H1 (cell line): ENCODE results near the gene ZNF837. TPM values are rescaled to one million over a fixed set of nuclear protein-coding genes. Genes with fewer than 3 reads are reported as not detected.
"Not testable (repeated sequence)": the region's sequence is repeated elsewhere in the genome, so short reads cannot be mapped to it uniquely, and the experiment has no call there.

Source experiments
- CTCF ChIA-PET: fragments of 300-600 bp; sonication (Branson Sonifier 250); formaldehyde crosslinking; loops from one replicate; lab custom pipeline; 2021; ENCODE audit not compliant: partially characterized antibody; lab: Charles Lee
- POLR2A ChIA-PET: fragments of 300-600 bp; sonication (Branson Sonifier 250); formaldehyde crosslinking; loops from one replicate; lab custom pipeline; 2021; ENCODE audit warnings: inconsistent platforms; ENCODE audit not compliant: partially characterized antibody; lab: Charles Lee
- DNase-seq, 2 experiments: peaks; one replicate each; pipeline versions ENCODE4 v3.0.0 to v3.0.0-alpha.2; 2010 to 2022; ENCODE audit warnings: low spot score in 2 of 2, low read depth in 1 of 2, mixed read lengths in 1 of 2
- FAIRE-seq: peaks from 2 replicates; lab custom pipeline; 2011; peaks lifted over from hg19 to GRCh38; lab: Jason Lieb, UNC
- H2AFZ ChIP-seq: 2 replicates; pipeline ENCODE4 v1.8.1; 2012; ENCODE audit warnings: low read length, inconsistent platforms
- H2AK5ac ChIP-seq: 2 replicates; pipeline ENCODE4 v1.6.1; 2013; ENCODE audit warnings: low read depth, low read length
- H2BK120ac ChIP-seq: replicated peaks from 2 replicates; pipeline ENCODE3; 2013; ENCODE audit warnings: low read depth, low read length, inconsistent platforms
- H2BK12ac ChIP-seq: 2 replicates; pipeline ENCODE4 v1.6.1; 2013; ENCODE audit warnings: low read depth, low read length
- H2BK15ac ChIP-seq: 2 replicates; pipeline ENCODE4 v1.6.1; 2013; ENCODE audit warnings: low read length
- H2BK20ac ChIP-seq: 2 replicates; pipeline ENCODE4 v1.6.1; 2013; ENCODE audit warnings: low read length
- H2BK5ac ChIP-seq: 2 replicates; pipeline ENCODE4 v1.6.1; 2013; ENCODE audit warnings: low read depth, low read length
- H3K14ac ChIP-seq: 2 replicates; pipeline ENCODE4 v1.6.1; 2013; ENCODE audit warnings: inconsistent platforms; ENCODE audit not compliant: insufficient read length
- H3K18ac ChIP-seq: 2 replicates; pipeline ENCODE4 v1.6.1; 2013; ENCODE audit warnings: low read length; ENCODE audit errors: extremely low read depth
- H3K23ac ChIP-seq: 2 replicates; pipeline ENCODE4 v1.6.1; 2013; ENCODE audit warnings: inconsistent platforms; ENCODE audit not compliant: insufficient read length
- H3K23me2 ChIP-seq: 2 replicates; pipeline ENCODE4 v1.6.1; 2013; ENCODE audit warnings: low read depth, low read length
- H3K27ac ChIP-seq: 2 replicates; pipeline ENCODE4 v1.6.1; 2011; ENCODE audit warnings: low read depth, low read length, inconsistent platforms
- H3K27me3 ChIP-seq, 4 experiments: replicated peaks in 1 of 4; 1 replicate in 1 of 4; 2 replicates in 3 of 4; pipeline versions ENCODE4 v1.6.1 to v1.8.1; 2011 to 2013; ENCODE audit warnings: low read length in 3 of 4, mild to moderate bottlenecking in 3 of 4, inconsistent platforms in 2 of 4, mixed read lengths in 2 of 4, moderate library complexity in 1 of 4; ENCODE audit not compliant: control insufficient read depth in 3 of 4, insufficient read depth in 3 of 4; ENCODE audit errors: extremely low read depth in 1 of 4
- H3K36me3 ChIP-seq, 4 experiments: 2 replicates each; pipeline versions ENCODE4 v1.6.1 to v1.8.1; 2011 to 2013; ENCODE audit warnings: mild to moderate bottlenecking in 4 of 4, low read length in 3 of 4, moderate library complexity in 2 of 4, control low read depth in 1 of 4, inconsistent platforms in 1 of 4; ENCODE audit not compliant: insufficient read depth in 4 of 4, control insufficient read depth in 2 of 4
- H3K4ac ChIP-seq: replicated peaks from 2 replicates; pipeline ENCODE3; 2013; ENCODE audit warnings: low read length, low read depth, mixed read lengths, inconsistent platforms; ENCODE audit not compliant: insufficient read length
- H3K4me1 ChIP-seq, 4 experiments: replicated peaks in 1 of 4; 1 replicate in 1 of 4; 2 replicates in 3 of 4; pipeline versions ENCODE4 v1.6.1 to v1.8.1; 2011 to 2013; ENCODE audit warnings: low read length in 3 of 4, inconsistent platforms in 2 of 4, mixed read lengths in 1 of 4; ENCODE audit not compliant: insufficient read depth in 4 of 4, control insufficient read depth in 3 of 4
- H3K4me2 ChIP-seq, 2 experiments: 2 replicates each; pipeline versions ENCODE4 v1.6.1 to v1.8.1; 2011 to 2013; ENCODE audit warnings: low read depth in 2 of 2, low read length in 2 of 2, control low read depth in 1 of 2, inconsistent platforms in 1 of 2, mild to moderate bottlenecking in 1 of 2; ENCODE audit not compliant: insufficient read depth in 1 of 2
- H3K4me3 ChIP-seq, 4 experiments: fragments of 200-600, 300-600 bp in 1 of 4; sonication (generic), shearing (Covaris generic), sonication (Bioruptor Twin) in 1 of 4; 2 replicates each; pipeline versions ENCODE4 v1.5.1 to v1.8.1; 2011 to 2016; ENCODE audit warnings: low read length in 4 of 4, low read depth in 3 of 4, control low read depth in 2 of 4, inconsistent platforms in 2 of 4, mild to moderate bottlenecking in 2 of 4, mixed read lengths in 1 of 4, moderate library complexity in 1 of 4; ENCODE audit not compliant: insufficient read depth in 2 of 4; ENCODE audit errors: extremely low read depth in 1 of 4
- H3K56ac ChIP-seq: replicated peaks from 2 replicates; pipeline ENCODE3; 2013; ENCODE audit warnings: low read depth, mild to moderate bottlenecking, mixed read lengths, low read length, inconsistent platforms; ENCODE audit not compliant: insufficient read length
- H3K79me1 ChIP-seq: 2 replicates; pipeline ENCODE4 v1.6.1; 2013; ENCODE audit warnings: low read depth, low read length, control low read depth
- H3K79me2 ChIP-seq, 2 experiments: 2 replicates each; pipeline versions ENCODE4 v1.6.1 to v1.8.1; 2012 to 2013; ENCODE audit warnings: low read length in 2 of 2, mild to moderate bottlenecking in 2 of 2, inconsistent platforms in 1 of 2; ENCODE audit not compliant: insufficient read depth in 2 of 2, control insufficient read depth in 1 of 2
- H3K9ac ChIP-seq, 4 experiments: replicated peaks in 1 of 4; 1 replicate in 1 of 4; 2 replicates in 3 of 4; pipeline versions ENCODE4 v1.6.1 to v1.8.1; 2011 to 2013; ENCODE audit warnings: low read depth in 3 of 4, low read length in 3 of 4, control low read depth in 2 of 4, mild to moderate bottlenecking in 2 of 4, moderate library complexity in 2 of 4, inconsistent platforms in 1 of 4; ENCODE audit errors: extremely low read depth in 1 of 4
- H3K9me3 ChIP-seq, 2 experiments: 2 replicates each; pipeline versions ENCODE4 v1.6.1 to v1.8.1; 2012 to 2013; ENCODE audit warnings: mild to moderate bottlenecking in 2 of 2, moderate library complexity in 2 of 2, control low read depth in 1 of 2, inconsistent platforms in 1 of 2, low read depth in 1 of 2, low read length in 1 of 2, mixed read lengths in 1 of 2; ENCODE audit not compliant: insufficient read depth in 2 of 2
- H4K20me1 ChIP-seq, 2 experiments: replicated peaks in 1 of 2; 2 replicates each; pipeline versions ENCODE3 to v1.8.1; 2011 to 2013; ENCODE audit warnings: inconsistent platforms in 2 of 2, low read length in 2 of 2, mild to moderate bottlenecking in 1 of 2; ENCODE audit not compliant: insufficient read depth in 2 of 2, control insufficient read depth in 1 of 2
- H4K5ac ChIP-seq: 2 replicates; pipeline ENCODE4 v1.6.1; 2013; ENCODE audit warnings: low read length, low read depth, mixed read lengths, inconsistent platforms; ENCODE audit not compliant: insufficient read length
- H4K8ac ChIP-seq: 2 replicates; pipeline ENCODE4 v1.8.0; 2013; ENCODE audit warnings: mild to moderate bottlenecking, moderate library complexity, low read length, inconsistent platforms; ENCODE audit not compliant: insufficient read depth; ENCODE audit errors: extremely low read depth
- H4K91ac ChIP-seq: replicated peaks from 2 replicates; pipeline ENCODE3; 2013; ENCODE audit warnings: low read length, mixed read lengths, inconsistent platforms; ENCODE audit not compliant: insufficient read length
- WGBS, 2 experiments: shearing (Covaris generic) in 1 of 2; methylation state at CpG; one replicate each; pipeline versions ENCODE4 v1.1.6 to v1.1.7; 2013 to 2015; ENCODE audit warnings: low lambda C conversion rate in 2 of 2, mixed read lengths in 2 of 2, inconsistent platforms in 1 of 2, low coverage in 1 of 2, missing lambda C conversion rate in 1 of 2; ENCODE audit not compliant: insufficient replicate concordance in 2 of 2, insufficient coverage in 1 of 2, insufficient read length in 1 of 2; ENCODE audit errors: extremely low coverage in 1 of 2, missing lambda C conversion rate in 1 of 2; 5-methylcytosine and 5-hydroxymethylcytosine counted together
- polyA plus RNA-seq, 7 experiments: library from polyadenylated mRNA; depleted of rRNA in 3 of 7; stranded (reverse) in 5 of 7; unstranded in 2 of 7; fragments of >200 nt in 5 of 7; fragments of 200-250 nt in 2 of 7; gene quantifications; 1 replicate in 5 of 7; 2 replicates in 1 of 7; 4 replicates in 1 of 7; pipeline versions ENCODE4 v1.2.1 to v1.2.3, GENCODE V29; 2011 to 2013; ENCODE audit warnings: missing spikeins in 2 of 7, mixed read lengths in 2 of 7
- total RNA-seq: library from RNA; stranded (reverse); fragmentation: NEBNext Ultra II Directional; extraction: Animal tissue kit (Norgen Biotek cat#: 25700); gene quantifications from 2 replicates; pipeline ENCODE4 v1.2.1, GENCODE V29; 2021

ZNF837 gene
- total and polyA plus RNA-seq, 2 of the 8 experiments (the other 6 are each of a cell fraction or from before 2014, with no cell fraction given) = 1.9 to 3.3 TPM

DNA sequence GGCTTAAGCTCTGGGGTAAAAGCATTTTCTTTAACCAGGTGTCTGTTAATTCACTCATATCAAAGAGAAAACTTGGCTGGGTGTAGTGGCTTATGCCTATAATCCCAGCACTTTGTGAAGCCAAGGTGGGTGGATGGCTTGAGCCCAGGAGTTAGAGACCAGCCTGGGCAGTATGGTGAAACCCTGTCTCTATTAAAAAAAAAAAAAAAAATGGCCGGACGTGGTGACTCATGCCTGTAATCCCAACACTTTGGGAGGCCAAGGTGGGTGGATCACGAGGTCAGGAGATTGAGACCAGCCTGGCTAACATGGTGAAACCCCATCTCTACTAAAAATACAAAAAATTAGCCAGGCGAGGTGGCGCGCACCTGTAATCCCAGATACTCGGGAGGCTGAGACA lies 4.1 kb downstream of the ZNF837 start:
- H2BK120ac ChIP-seq, FAIRE-seq, H3K23ac ChIP-seq, DNase-seq, H4K8ac ChIP-seq, H3K27ac ChIP-seq, CTCF ChIA-PET, H3K9me3 ChIP-seq, H2AK5ac ChIP-seq, H4K20me1 ChIP-seq, H2BK20ac ChIP-seq, H3K79me1 ChIP-seq, H3K4me1 ChIP-seq, H4K5ac ChIP-seq, H3K27me3 ChIP-seq, H3K4me3 ChIP-seq, H2BK15ac ChIP-seq, H3K4me2 ChIP-seq, H2BK5ac ChIP-seq, H3K4ac ChIP-seq, H3K23me2 ChIP-seq, H3K18ac ChIP-seq, H3K36me3 ChIP-seq, H2BK12ac ChIP-seq, H2AFZ ChIP-seq, H3K79me2 ChIP-seq, H4K91ac ChIP-seq, H3K9ac ChIP-seq, H3K14ac ChIP-seq, H3K56ac ChIP-seq: not testable (repeated sequence)
- WGBS, 2 experiments = 69% methylated on average over 4 of the region's 7 CpGs; no CpG with 5 or more reads in 1 of the 2 experiments
- POLR2A ChIA-PET = interaction anchor here (1.5 to 8.5 kb wide), 4 partner anchors 11 to 50 kb away, joined by 3 to 94 read pairs (median 9); partner anchors contain the start of genes RNF225, RPS5, ZNF497 and ZSCAN22
